Fibroblast of lung (primary cell): Measurements from ENCODE around the gene FAM217A. TPM values are rescaled to one million over a fixed set of nuclear protein-coding genes. Genes with fewer than 3 reads are reported as not detected.

ENCODE experiments used
- DNase-seq, 2 donors: peaks; one replicate each; pipeline versions ENCODE4 v3.0.0 to v3.0.0-alpha.2; 2010; ENCODE audit warnings: low read depth in 2 of 2
- H2AFZ ChIP-seq: 2 replicates; pipeline ENCODE4 v1.5.1; 2012; ENCODE audit warnings: low read length, control low read depth, inconsistent platforms
- H3K27ac ChIP-seq: 2 replicates; pipeline ENCODE4 v1.5.1; 2011; ENCODE audit warnings: low read length, control low read depth; ENCODE audit not compliant: insufficient read depth
- H3K27me3 ChIP-seq: 2 replicates; pipeline ENCODE4 v1.5.1; 2011; ENCODE audit warnings: mild to moderate bottlenecking, low read length; ENCODE audit not compliant: control insufficient read depth, insufficient read depth
- H3K36me3 ChIP-seq: 2 replicates; pipeline ENCODE4 v1.5.1; 2011; ENCODE audit warnings: low read length; ENCODE audit not compliant: control insufficient read depth, insufficient read depth
- H3K4me1 ChIP-seq: 2 replicates; pipeline ENCODE4 v1.5.1; 2011; ENCODE audit warnings: low read length; ENCODE audit not compliant: control insufficient read depth, insufficient read depth; ENCODE audit errors: extremely low read depth
- H3K4me2 ChIP-seq: 2 replicates; pipeline ENCODE4 v1.5.1; 2011; ENCODE audit warnings: low read length, control low read depth; ENCODE audit not compliant: insufficient read depth; ENCODE audit errors: extremely low read depth
- H3K4me3 ChIP-seq, 4 experiments: fragments of 200-600 bp in 1 of 4; sonication (generic) in 1 of 4; replicated peaks in 1 of 4; 2 replicates each; pipeline ENCODE4 v1.5.1; 2011 to 2016; ENCODE audit warnings: low read length in 4 of 4, low read depth in 3 of 4, mild to moderate bottlenecking in 3 of 4, control low read depth in 2 of 4, inconsistent platforms in 1 of 4, mixed read lengths in 1 of 4; ENCODE audit not compliant: insufficient read depth in 1 of 4; ENCODE audit errors: control extremely low read depth in 1 of 4
- H3K79me2 ChIP-seq: 2 replicates; pipeline ENCODE4 v1.5.1; 2012; ENCODE audit warnings: mild to moderate bottlenecking, low read length, inconsistent platforms; ENCODE audit not compliant: control insufficient read depth, insufficient read depth
- H3K9ac ChIP-seq: 2 replicates; pipeline ENCODE4 v1.5.1; 2011; ENCODE audit warnings: mild to moderate bottlenecking, low read length, control low read depth; ENCODE audit not compliant: insufficient read depth
- H3K9me3 ChIP-seq: 2 replicates; pipeline ENCODE4 v1.5.1; 2012; ENCODE audit warnings: low read depth, low read length; ENCODE audit not compliant: control insufficient read depth, insufficient read depth
- H4K20me1 ChIP-seq: 2 replicates; pipeline ENCODE4 v1.5.1; 2011; ENCODE audit warnings: low read length; ENCODE audit not compliant: control insufficient read depth, insufficient read depth; ENCODE audit errors: extremely low read depth
- EZH2 ChIP-seq: IDR thresholded peaks from 2 replicates; pipeline ENCODE4 v1.5.1; 2012; ENCODE audit warnings: low read length, control low read depth, mild to moderate bottlenecking; ENCODE audit errors: missing control alignments
- polyA plus RNA-seq, 2 donors: library from polyadenylated mRNA; depleted of rRNA in 1 of 2; stranded (reverse) in 1 of 2; unstranded in 1 of 2; fragments of >200 nt; gene quantifications; 2 replicates each; pipeline ENCODE4 v1.2.1, GENCODE V29; 2011 to 2012; ENCODE audit warnings: missing spikeins in 1 of 2
- total RNA-seq: library from RNA; depleted of rRNA; stranded (reverse); fragments of >200 nt; gene quantifications from 2 replicates; pipeline ENCODE4 v1.2.1, GENCODE V29; 2014
- TF ChIP-seq, protein P1 (sequence below), 2 donors: IDR thresholded peaks in 1 of 2; conservative IDR thresholded peaks in 1 of 2; 1 replicate in 1 of 2; 2 replicates in 1 of 2; pipeline ENCODE4 v1.5.1; 2011 to 2012; ENCODE audit warnings: low read length in 2 of 2, control low read depth in 1 of 2, inconsistent platforms in 1 of 2, low read depth in 1 of 2, mild to moderate bottlenecking in 1 of 2

Gene FAM217A
- total and polyA plus RNA-seq, 2 donors (not counting 1 experiment from before 2014, with no cell fraction given), result not detected

DNA sequence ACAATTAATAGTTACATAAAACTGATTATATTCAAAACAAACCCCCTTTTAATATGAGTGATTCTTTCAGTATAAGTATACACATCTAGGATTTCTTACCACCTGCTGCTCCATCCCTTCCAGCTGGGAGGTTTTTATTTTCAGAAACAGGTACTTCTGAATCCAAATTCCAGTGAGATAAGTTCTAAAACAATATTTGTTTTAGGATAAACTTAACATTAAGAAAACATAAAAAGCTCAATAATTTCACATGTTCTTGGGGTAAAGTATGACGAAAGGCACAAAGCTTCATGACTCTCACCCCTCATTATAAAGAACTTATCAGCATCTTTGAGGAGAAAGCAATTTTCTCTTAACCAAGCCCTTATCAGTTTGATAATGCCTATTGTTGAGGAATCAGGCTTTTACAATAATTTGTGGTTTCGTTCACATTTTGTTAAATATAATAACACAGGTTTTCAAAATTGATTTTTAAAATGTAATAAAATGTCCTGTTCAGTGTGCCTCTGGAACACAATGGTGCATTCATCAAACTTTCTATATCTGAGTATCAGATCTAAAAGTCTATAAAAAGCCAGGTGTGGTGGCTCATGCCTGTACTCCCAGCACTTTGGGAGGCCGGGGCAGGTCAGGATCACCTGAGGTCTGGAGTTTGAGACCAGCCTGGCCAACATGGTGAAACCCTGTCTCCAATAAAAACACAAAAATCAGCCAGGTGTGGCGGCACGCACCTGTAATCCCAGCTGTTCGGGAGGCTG is 4.3 kb downstream of the FAM217A start:
- Histone ChIP-seq H3K9me3 (no peaks in the 10 kb centered on the region), H3K36me3 (no peaks in the 10 kb centered on the region), H2AFZ (no peak overlapping the region), H3K27me3 (no peaks in the 10 kb centered on the region), H3K4me2 (no peak overlapping the region), H4K20me1 (no peaks in the 10 kb centered on the region), H3K9ac (no peak overlapping the region), H3K4me1 (no peaks in the 10 kb centered on the region), H3K27ac (no peak overlapping the region), H3K79me2 (no peaks in the 10 kb centered on the region), H3K4me3 (no peak overlapping the region)
- TF ChIP-seq EZH2, result no peak
- TF ChIP-seq, protein P1, sequence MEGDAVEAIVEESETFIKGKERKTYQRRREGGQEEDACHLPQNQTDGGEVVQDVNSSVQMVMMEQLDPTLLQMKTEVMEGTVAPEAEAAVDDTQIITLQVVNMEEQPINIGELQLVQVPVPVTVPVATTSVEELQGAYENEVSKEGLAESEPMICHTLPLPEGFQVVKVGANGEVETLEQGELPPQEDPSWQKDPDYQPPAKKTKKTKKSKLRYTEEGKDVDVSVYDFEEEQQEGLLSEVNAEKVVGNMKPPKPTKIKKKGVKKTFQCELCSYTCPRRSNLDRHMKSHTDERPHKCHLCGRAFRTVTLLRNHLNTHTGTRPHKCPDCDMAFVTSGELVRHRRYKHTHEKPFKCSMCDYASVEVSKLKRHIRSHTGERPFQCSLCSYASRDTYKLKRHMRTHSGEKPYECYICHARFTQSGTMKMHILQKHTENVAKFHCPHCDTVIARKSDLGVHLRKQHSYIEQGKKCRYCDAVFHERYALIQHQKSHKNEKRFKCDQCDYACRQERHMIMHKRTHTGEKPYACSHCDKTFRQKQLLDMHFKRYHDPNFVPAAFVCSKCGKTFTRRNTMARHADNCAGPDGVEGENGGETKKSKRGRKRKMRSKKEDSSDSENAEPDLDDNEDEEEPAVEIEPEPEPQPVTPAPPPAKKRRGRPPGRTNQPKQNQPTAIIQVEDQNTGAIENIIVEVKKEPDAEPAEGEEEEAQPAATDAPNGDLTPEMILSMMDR (conservative IDR thresholded peaks at IDR 0.05 in 1 of 2, IDR thresholded peaks at IDR 0.05 in 1 of 2; ENCODE audit: low read depth in 1 of 2, low read length in 2 of 2), result no peak
- no peak for DNase-seq

DNA sequence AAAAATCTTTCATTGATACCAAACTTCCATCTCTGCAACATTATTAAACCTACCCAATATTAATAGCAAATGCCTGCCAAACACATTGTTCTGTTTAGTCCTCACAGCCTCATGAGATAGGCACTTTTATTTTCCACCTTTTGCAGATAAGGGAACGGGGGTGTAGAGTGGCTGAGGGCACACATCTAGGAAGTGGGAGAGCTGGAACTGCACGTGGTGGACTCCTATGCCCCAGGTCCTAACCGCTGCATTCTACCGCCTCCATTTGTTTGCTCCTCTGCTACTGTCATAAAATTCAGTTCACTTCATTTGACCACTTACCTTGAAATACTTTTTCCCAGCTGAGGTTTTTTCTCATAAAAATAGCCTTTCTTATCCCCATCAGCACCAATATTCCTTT is 7.6 kb downstream of the FAM217A start:
- Histone ChIP-seq H3K4me2 (no peak overlapping the region), H3K79me2 (no peaks in the 10 kb centered on the region), H2AFZ (no peak overlapping the region), H3K27me3 (no peaks in the 10 kb centered on the region), H3K9ac (no peak overlapping the region), H3K4me3 (no peak overlapping the region), H3K36me3 (no peaks in the 10 kb centered on the region), H4K20me1 (no peaks in the 10 kb centered on the region), H3K4me1 (no peaks in the 10 kb centered on the region), H3K27ac (no peak overlapping the region), H3K9me3 (no peaks in the 10 kb centered on the region)
- no peak for DNase-seq
- no peak for TF ChIP-seq EZH2
- TF ChIP-seq, protein P1 (conservative IDR thresholded peaks at IDR 0.05 in 1 of 2, IDR thresholded peaks at IDR 0.05 in 1 of 2; ENCODE audit: low read depth in 1 of 2, low read length in 2 of 2), result no peak

DNA sequence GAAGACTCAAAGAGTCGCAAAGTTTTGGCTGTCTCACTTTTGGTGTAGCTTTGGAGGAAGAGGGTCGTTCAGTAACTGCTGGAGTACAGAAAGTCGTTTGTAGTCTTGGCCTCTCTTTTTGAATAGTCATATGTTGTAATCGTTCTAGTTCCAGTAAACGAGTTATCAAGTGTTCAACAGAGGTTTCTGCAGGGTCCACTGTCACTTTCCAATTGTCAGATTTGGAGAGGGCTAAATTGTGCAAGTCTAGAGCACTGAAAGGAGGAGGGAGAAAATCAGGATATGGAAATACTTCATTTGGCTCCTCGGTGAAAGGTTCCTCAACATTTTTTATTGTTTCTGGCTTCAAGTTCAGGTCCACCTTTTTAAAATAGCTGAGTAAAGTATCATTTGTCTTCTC is 9.7 kb downstream of the FAM217A start:
- Histone ChIP-seq H2AFZ (no peak overlapping the region), H3K4me2 (no peak overlapping the region), H4K20me1 (no peaks in the 10 kb centered on the region), H3K27me3 (no peaks in the 10 kb centered on the region), H3K27ac (no peak overlapping the region), H3K9me3 (no peaks in the 10 kb centered on the region), H3K9ac (no peak overlapping the region), H3K36me3 (no peaks in the 10 kb centered on the region), H3K4me3 (no peak overlapping the region), H3K79me2 (no peaks in the 10 kb centered on the region), H3K4me1 (no peaks in the 10 kb centered on the region)
- TF ChIP-seq, protein P1 (conservative IDR thresholded peaks at IDR 0.05 in 1 of 2, IDR thresholded peaks at IDR 0.05 in 1 of 2; ENCODE audit: low read depth in 1 of 2, low read length in 2 of 2), result no peak
- no peak for TF ChIP-seq EZH2
- no peak for DNase-seq
